ENCODE measurements around the gene PTPN2.

The PTPN2 gene

GRCh38 chr18:12883684-12884405 is at the start of gene PTPN2:
PTPN2 (minus strand) TSS chr18:12884237; CDS start chr18:12884141, 96 bp downstream.
- H3K4me3 ChIP-seq (ENCODE audit: low read length) = peak within 1 kb of the TSS; percentile 88
- DNase-seq (ENCODE audit: low read depth) = peak; percentile 95
- TF ChIP-seq CTCF (conservative IDR thresholded peaks at IDR 0.05; ENCODE audit: low read length) = no peak

- DNase-seq (ENCODE audit: low read depth) = no peak
- no peak for TF ChIP-seq CTCF (conservative IDR thresholded peaks at IDR 0.05; ENCODE audit: low read length)
- H3K4me3 ChIP-seq (ENCODE audit: low read length) = no peak overlapping the region
Measured at GRCh38 chr18:12933327-12933726, 49.3 kb upstream of the PTPN2 start.

GRCh38 chr18:12930908-12931307 is 46.9 kb upstream of the PTPN2 start:
- TF ChIP-seq CTCF (conservative IDR thresholded peaks at IDR 0.05; ENCODE audit: low read length) = no peak
- H3K4me3 ChIP-seq (ENCODE audit: low read length) = no peak overlapping the region
- no peak for DNase-seq (ENCODE audit: low read depth)

GRCh38 chr18:12930376-12930775 is 46.3 kb upstream of the PTPN2 start:
- DNase-seq (ENCODE audit: low read depth) = no peak
- no peak for TF ChIP-seq CTCF (conservative IDR thresholded peaks at IDR 0.05; ENCODE audit: low read length)
- no peak overlapping the region for H3K4me3 ChIP-seq (ENCODE audit: low read length)

- DNase-seq (ENCODE audit: low read depth) = no peak
- no peak overlapping the region for H3K4me3 ChIP-seq (ENCODE audit: low read length)
- TF ChIP-seq CTCF (conservative IDR thresholded peaks at IDR 0.05; ENCODE audit: low read length) = no peak
Measured at GRCh38 chr18:12929477-12930083, 45.5 kb upstream of the PTPN2 start.

GRCh38 chr18:12928641-12929040 is 44.6 kb upstream of the PTPN2 start:
- H3K4me3 ChIP-seq (ENCODE audit: low read length) = no peak overlapping the region
- no peak for TF ChIP-seq CTCF (conservative IDR thresholded peaks at IDR 0.05; ENCODE audit: low read length)
- no peak for DNase-seq (ENCODE audit: low read depth)

- TF ChIP-seq CTCF (conservative IDR thresholded peaks at IDR 0.05; ENCODE audit: low read length) = no peak
- no peak for DNase-seq (ENCODE audit: low read depth)
- H3K4me3 ChIP-seq (ENCODE audit: low read length) = no peak overlapping the region
Measured at GRCh38 chr18:12928206-12928605, 44.2 kb upstream of the PTPN2 start.

Measured in AG10803 (cell line).